ENCODE data around the gene CCER1.

Gene CCER1

DNA sequence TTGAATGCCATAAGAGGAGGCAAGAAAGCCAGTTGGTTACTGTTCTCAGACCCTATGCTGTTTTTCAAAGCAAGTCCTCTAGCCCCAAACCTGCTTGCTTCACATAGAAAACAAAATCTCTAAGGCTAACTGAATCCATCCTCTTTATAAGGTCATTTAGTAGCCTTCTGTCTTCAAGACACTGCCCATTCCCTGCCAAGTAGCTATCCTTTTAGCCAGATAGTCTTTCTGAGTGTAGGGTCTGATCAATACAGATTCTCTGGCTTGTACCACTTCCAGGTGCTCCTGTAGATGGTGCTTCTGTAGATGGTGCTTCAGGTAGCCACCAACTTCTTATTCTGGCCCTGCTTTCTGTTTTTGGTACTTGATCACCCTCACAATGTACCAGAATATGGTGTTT is 15.9 kb upstream of the CCER1 start:
- no peak overlapping the region for H3K27ac ChIP-seq (ENCODE audit: poor library complexity, severe bottlenecking)
- H3K4me3 ChIP-seq (ENCODE audit: severe bottlenecking): no peak overlapping the region
- ATAC-seq (ENCODE audit: low read depth): no peak
- TF ChIP-seq, protein P1, sequence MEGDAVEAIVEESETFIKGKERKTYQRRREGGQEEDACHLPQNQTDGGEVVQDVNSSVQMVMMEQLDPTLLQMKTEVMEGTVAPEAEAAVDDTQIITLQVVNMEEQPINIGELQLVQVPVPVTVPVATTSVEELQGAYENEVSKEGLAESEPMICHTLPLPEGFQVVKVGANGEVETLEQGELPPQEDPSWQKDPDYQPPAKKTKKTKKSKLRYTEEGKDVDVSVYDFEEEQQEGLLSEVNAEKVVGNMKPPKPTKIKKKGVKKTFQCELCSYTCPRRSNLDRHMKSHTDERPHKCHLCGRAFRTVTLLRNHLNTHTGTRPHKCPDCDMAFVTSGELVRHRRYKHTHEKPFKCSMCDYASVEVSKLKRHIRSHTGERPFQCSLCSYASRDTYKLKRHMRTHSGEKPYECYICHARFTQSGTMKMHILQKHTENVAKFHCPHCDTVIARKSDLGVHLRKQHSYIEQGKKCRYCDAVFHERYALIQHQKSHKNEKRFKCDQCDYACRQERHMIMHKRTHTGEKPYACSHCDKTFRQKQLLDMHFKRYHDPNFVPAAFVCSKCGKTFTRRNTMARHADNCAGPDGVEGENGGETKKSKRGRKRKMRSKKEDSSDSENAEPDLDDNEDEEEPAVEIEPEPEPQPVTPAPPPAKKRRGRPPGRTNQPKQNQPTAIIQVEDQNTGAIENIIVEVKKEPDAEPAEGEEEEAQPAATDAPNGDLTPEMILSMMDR (IDR thresholded peaks at IDR 0.05; ENCODE audit: poor library complexity, severe bottlenecking): no peak
- no peaks in the 10 kb centered on the region for H3K27me3 ChIP-seq (ENCODE audit: insufficient read depth, poor library complexity, severe bottlenecking)
- peaks cover 4% of the 10 kb centered on the region for H3K4me1 ChIP-seq (ENCODE audit: insufficient read depth, poor library complexity, severe bottlenecking)
- no peak for DNase-seq (ENCODE audit: low spot score)
- no peaks in the 10 kb centered on the region for H3K36me3 ChIP-seq (ENCODE audit: low read depth)
- no peaks in the 10 kb centered on the region for H3K9me3 ChIP-seq (ENCODE audit: severe bottlenecking)

DNA sequence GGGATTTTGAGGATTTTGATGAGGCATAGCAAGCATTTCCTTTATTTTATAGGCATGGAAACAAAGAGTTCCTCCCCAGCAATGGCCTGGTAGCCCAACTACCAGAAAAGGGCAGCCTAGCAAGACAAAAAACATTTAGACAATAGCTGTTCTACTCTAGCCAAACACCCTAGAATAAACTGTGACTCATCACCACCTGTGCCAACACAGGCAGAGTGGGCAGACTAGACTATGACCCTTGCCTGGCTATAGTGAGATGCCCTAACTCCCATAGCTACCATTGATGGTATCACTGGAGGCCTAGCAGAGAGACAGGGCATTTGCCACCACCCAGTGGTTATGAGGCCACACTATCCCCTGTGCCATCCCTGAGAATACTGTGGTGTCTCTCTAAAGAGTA is 15.5 kb upstream of the CCER1 start:
- DNase-seq (ENCODE audit: low spot score) (no peak), ATAC-seq (ENCODE audit: low read depth) (peak; percentile 42; the same call in 1 of the 3 replicates)
- TF ChIP-seq, protein P1 (IDR thresholded peaks at IDR 0.05; ENCODE audit: poor library complexity, severe bottlenecking): no peak
- Histone ChIP-seq H3K4me1 (ENCODE audit: insufficient read depth, poor library complexity, severe bottlenecking) (peaks cover 4% of the 10 kb centered on the region), H3K4me3 (ENCODE audit: severe bottlenecking) (no peak overlapping the region), H3K36me3 (ENCODE audit: low read depth) (no peaks in the 10 kb centered on the region), H3K27ac (ENCODE audit: poor library complexity, severe bottlenecking) (no peak overlapping the region), H3K27me3 (ENCODE audit: insufficient read depth, poor library complexity, severe bottlenecking) (no peaks in the 10 kb centered on the region), H3K9me3 (ENCODE audit: severe bottlenecking) (no peaks in the 10 kb centered on the region)

DNA sequence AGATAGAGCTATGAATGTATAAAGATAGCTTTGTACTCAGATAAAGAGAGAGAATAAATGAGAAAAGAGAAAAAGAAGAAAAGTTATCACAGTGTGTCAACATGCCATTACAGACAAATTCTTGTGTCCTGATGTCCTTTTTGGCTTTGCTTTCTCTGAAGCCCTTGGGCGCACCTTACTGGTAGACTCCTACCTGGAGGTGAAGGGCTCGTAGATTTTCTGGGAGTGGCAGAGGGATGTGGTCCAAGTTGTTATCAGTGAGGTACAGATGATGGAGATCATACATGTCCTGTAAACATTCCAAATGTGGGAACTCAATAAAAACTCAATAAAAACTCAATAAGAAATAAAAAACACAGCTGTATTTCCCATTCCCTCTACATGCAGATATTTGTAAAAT is 14.9 kb upstream of the CCER1 start:
- TF ChIP-seq, protein P1 (IDR thresholded peaks at IDR 0.05; ENCODE audit: poor library complexity, severe bottlenecking): no peak

DNA sequence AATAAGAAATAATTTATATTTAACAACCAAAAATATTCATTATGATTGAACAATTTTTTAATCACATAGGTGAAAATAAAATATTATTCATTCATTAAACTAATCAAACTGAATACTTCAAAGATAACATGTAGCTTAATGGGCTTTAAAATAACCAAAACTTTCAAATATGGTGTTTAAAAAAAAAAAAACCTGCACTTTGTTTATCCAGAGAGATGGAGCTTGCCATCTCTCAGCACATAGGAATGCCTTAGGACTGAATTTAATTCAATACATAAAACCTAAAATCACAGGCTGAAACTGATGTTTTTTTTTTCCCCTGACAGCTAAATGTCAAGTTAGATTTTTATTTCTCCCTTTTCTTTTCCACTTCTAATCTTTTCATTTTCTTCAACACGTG is 14.4 kb upstream of the CCER1 start:
- TF ChIP-seq, protein P1 (IDR thresholded peaks at IDR 0.05; ENCODE audit: poor library complexity, severe bottlenecking): no peak
- H3K9me3 ChIP-seq (ENCODE audit: severe bottlenecking): no peaks in the 10 kb centered on the region
- DNase-seq (ENCODE audit: low spot score) (no peak), ATAC-seq (ENCODE audit: low read depth) (no peak)
- no peak overlapping the region for H3K27ac ChIP-seq (ENCODE audit: poor library complexity, severe bottlenecking)
- no peaks in the 10 kb centered on the region for H3K27me3 ChIP-seq (ENCODE audit: insufficient read depth, poor library complexity, severe bottlenecking)
- H3K4me3 ChIP-seq (ENCODE audit: severe bottlenecking): no peak overlapping the region
- no peaks in the 10 kb centered on the region for H3K36me3 ChIP-seq (ENCODE audit: low read depth)
- H3K4me1 ChIP-seq (ENCODE audit: insufficient read depth, poor library complexity, severe bottlenecking): peaks cover 4% of the 10 kb centered on the region

More for the DNA sequence above, 14.9 kb upstream of the CCER1 start:
- H3K4me3 ChIP-seq (ENCODE audit: severe bottlenecking): no peak overlapping the region
- H3K4me1 ChIP-seq (ENCODE audit: insufficient read depth, poor library complexity, severe bottlenecking): peaks cover 4% of the 10 kb centered on the region
- no peaks in the 10 kb centered on the region for H3K9me3 ChIP-seq (ENCODE audit: severe bottlenecking)
- H3K27ac ChIP-seq (ENCODE audit: poor library complexity, severe bottlenecking): no peak overlapping the region
- no peak for DNase-seq (ENCODE audit: low spot score)
- no peaks in the 10 kb centered on the region for H3K36me3 ChIP-seq (ENCODE audit: low read depth)
- no peak for ATAC-seq (ENCODE audit: low read depth)
- no peaks in the 10 kb centered on the region for H3K27me3 ChIP-seq (ENCODE audit: insufficient read depth, poor library complexity, severe bottlenecking)

DNA sequence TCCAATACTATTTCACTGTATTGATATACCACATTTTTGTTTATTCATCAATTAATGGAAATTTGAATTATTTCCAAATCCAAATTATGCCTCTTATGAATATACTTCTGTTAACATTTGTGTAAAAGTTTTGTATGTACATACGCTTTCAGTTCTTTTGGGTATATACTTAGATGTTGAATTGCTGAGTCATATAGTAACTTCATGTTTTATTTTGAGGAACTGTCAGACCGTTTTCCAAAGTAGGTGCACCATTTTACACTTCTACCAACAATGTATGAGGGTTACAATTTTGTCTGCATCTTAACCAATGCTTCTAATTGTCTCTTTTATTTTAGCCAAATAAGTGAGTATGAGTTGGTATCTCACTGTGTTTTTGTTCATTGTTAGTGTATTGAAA is 10.2 kb upstream of the CCER1 start:
- no peaks in the 10 kb centered on the region for H3K36me3 ChIP-seq (ENCODE audit: low read depth)
- TF ChIP-seq, protein P1 (IDR thresholded peaks at IDR 0.05; ENCODE audit: poor library complexity, severe bottlenecking): no peak
- no peaks in the 10 kb centered on the region for H3K27me3 ChIP-seq (ENCODE audit: insufficient read depth, poor library complexity, severe bottlenecking)
- DNase-seq (ENCODE audit: low spot score) (no peak), ATAC-seq (ENCODE audit: low read depth) (no peak)
- no peaks in the 10 kb centered on the region for H3K4me1 ChIP-seq (ENCODE audit: insufficient read depth, poor library complexity, severe bottlenecking)
- no peaks in the 10 kb centered on the region for H3K9me3 ChIP-seq (ENCODE audit: severe bottlenecking)
- H3K27ac ChIP-seq (ENCODE audit: poor library complexity, severe bottlenecking): no peak overlapping the region
- no peak overlapping the region for H3K4me3 ChIP-seq (ENCODE audit: severe bottlenecking)
